T-helper 22 cell (primary cell): Measurements from ENCODE around the gene GDPD3.
"Not testable (repeated sequence)": the region's sequence is repeated elsewhere in the genome, so short reads cannot be mapped to it uniquely, and the experiment has no call there.

ENCODE experiments used
- DNase-seq: peaks from one replicate; pipeline ENCODE4 v3.0.0-alpha.2; 2020; ENCODE audit warnings: low read depth

GDPD3 gene

GRCh38 chr16:30122604-30123160 is 9.3 kb upstream of the GDPD3 start:
- no peak for DNase-seq

GRCh38 chr16:30121741-30122571 is 8.6 kb upstream of the GDPD3 start:
- no peak for DNase-seq

- no peak for DNase-seq
Measured at GRCh38 chr16:30120340-30121105, 7.2 kb upstream of the GDPD3 start.

GRCh38 chr16:30119428-30119827 is 6.1 kb upstream of the GDPD3 start:
- no peak for DNase-seq

- DNase-seq = no peak
Measured at GRCh38 chr16:30117768-30118167, 4.4 kb upstream of the GDPD3 start.

- no peak for DNase-seq
Measured at GRCh38 chr16:30116291-30117207, 3.2 kb upstream of the GDPD3 start.

- DNase-seq = no peak
Measured at GRCh38 chr16:30115238-30115637, 1.9 kb upstream of the GDPD3 start.

GRCh38 chr16:30114833-30115232 is 1.5 kb upstream of the GDPD3 start:
- DNase-seq = not testable (repeated sequence)

GRCh38 chr16:30114411-30114810 is 1.1 kb upstream of the GDPD3 start:
- no peak for DNase-seq

- DNase-seq = no peak
Measured at GRCh38 chr16:30113711-30114333, 485 bp upstream of the GDPD3 start.

- no peak for DNase-seq
Measured at GRCh38 chr16:30112197-30113030, 923 bp downstream of the GDPD3 start.

- DNase-seq = no peak
Measured at GRCh38 chr16:30110661-30111060, 2.7 kb downstream of the GDPD3 start.

GRCh38 chr16:30108059-30108850 is 5.1 kb downstream of the GDPD3 start:
- no peak for DNase-seq

- no peak for DNase-seq
Measured at GRCh38 chr16:30104492-30104891, 8.8 kb downstream of the GDPD3 start.

- no peak for DNase-seq
Measured at GRCh38 chr16:30104090-30104489, 9.2 kb downstream of the GDPD3 start.

- no peak for DNase-seq
Measured at GRCh38 chr16:30096862-30097563, 16.3 kb downstream of the GDPD3 start.

GRCh38 chr16:30096105-30096861 is 17.1 kb downstream of the GDPD3 start, which contains the start of gene YPEL3:
TSS of gene YPEL3 (minus strand) at chr16:30096213. CDS start at chr16:30095482, 731 bp downstream.
- peak; percentile 84 for DNase-seq
